H9 (cell line): Measurements from ENCODE around the gene KCNN3. TPM values are rescaled to one million over a fixed set of nuclear protein-coding genes. Genes with fewer than 3 reads are reported as not detected.

Source experiments
- DNase-seq: peaks from one replicate; pipeline ENCODE4 v3.0.0-alpha.2; 2017
- H2AFZ ChIP-seq: one replicate; pipeline ENCODE4 v1.6.1; 2013; ENCODE audit warnings: mild to moderate bottlenecking, low read length, control low read depth, moderate library complexity
- H2AK5ac ChIP-seq: 2 replicates; pipeline ENCODE4 v1.6.1; 2013; ENCODE audit warnings: low read length, control low read depth, mixed read lengths; ENCODE audit not compliant: insufficient read length
- H2BK120ac ChIP-seq: one replicate; pipeline ENCODE4 v1.6.1; 2013; ENCODE audit warnings: low read depth, mild to moderate bottlenecking, low read length, control low read depth, inconsistent platforms; ENCODE audit not compliant: poor library complexity, severe bottlenecking
- H2BK12ac ChIP-seq: 2 replicates; pipeline ENCODE4 v1.6.1; 2013; ENCODE audit warnings: low read length, control low read depth, mixed read lengths, low read depth; ENCODE audit not compliant: insufficient read length
- H2BK15ac ChIP-seq: 2 replicates; pipeline ENCODE4 v1.6.1; 2013; ENCODE audit warnings: low read depth, low read length, control low read depth
- H2BK20ac ChIP-seq: one replicate; pipeline ENCODE4 v1.6.1; 2013; ENCODE audit warnings: low read depth, mild to moderate bottlenecking, low read length, control low read depth, inconsistent platforms; ENCODE audit not compliant: poor library complexity, severe bottlenecking
- H2BK5ac ChIP-seq: 2 replicates; pipeline ENCODE4 v1.6.1; 2013; ENCODE audit warnings: low read length, control low read depth, mixed read lengths; ENCODE audit not compliant: insufficient read length
- H3K14ac ChIP-seq: 2 replicates; pipeline ENCODE4 v1.6.1; 2013; ENCODE audit warnings: low read length, control low read depth; ENCODE audit not compliant: insufficient read depth
- H3K18ac ChIP-seq: 2 replicates; pipeline ENCODE4 v1.6.1; 2013; ENCODE audit warnings: low read depth, mild to moderate bottlenecking, mixed read lengths, low read length, control low read depth; ENCODE audit not compliant: insufficient read length
- H3K23ac ChIP-seq: 2 replicates; pipeline ENCODE4 v1.6.1; 2013; ENCODE audit warnings: low read length, control low read depth, mixed read lengths, low read depth; ENCODE audit not compliant: insufficient read length
- H3K23me2 ChIP-seq: 2 replicates; pipeline ENCODE4 v1.6.1; 2013; ENCODE audit warnings: low read depth, mild to moderate bottlenecking, mixed read lengths, low read length, control low read depth; ENCODE audit not compliant: insufficient read length, poor library complexity, severe bottlenecking
- H3K27ac ChIP-seq: 2 replicates; pipeline ENCODE4 v1.5.1; 2013; ENCODE audit warnings: low read length, control low read depth, mixed read lengths, low read depth; ENCODE audit not compliant: insufficient read length
- H3K27me3 ChIP-seq: 2 replicates; pipeline ENCODE4 v1.6.1; 2013; ENCODE audit warnings: low read length, control low read depth, inconsistent platforms; ENCODE audit not compliant: insufficient read depth
- H3K4ac ChIP-seq: 2 replicates; pipeline ENCODE4 v1.6.1; 2013; ENCODE audit warnings: low read depth, mild to moderate bottlenecking, control low read depth, inconsistent platforms, low read length, moderate library complexity
- H3K4me1 ChIP-seq: 2 replicates; pipeline ENCODE4 v1.6.1; 2013; ENCODE audit warnings: low read length, control low read depth, inconsistent platforms; ENCODE audit not compliant: insufficient read depth
- H3K4me2 ChIP-seq: 2 replicates; pipeline ENCODE4 v1.6.1; 2013; ENCODE audit warnings: low read length, control low read depth, mixed read lengths; ENCODE audit not compliant: insufficient read length, insufficient read depth
- H3K56ac ChIP-seq: 2 replicates; pipeline ENCODE4 v1.6.1; 2013; ENCODE audit warnings: low read depth, mild to moderate bottlenecking, mixed read lengths, low read length, control low read depth; ENCODE audit not compliant: insufficient read length
- H3K79me1 ChIP-seq: 2 replicates; pipeline ENCODE4 v1.6.1; 2013; ENCODE audit warnings: low read depth, mild to moderate bottlenecking, moderate library complexity, low read length, control low read depth, inconsistent platforms; ENCODE audit not compliant: insufficient read depth, poor library complexity, severe bottlenecking
- H3K79me2 ChIP-seq: 2 replicates; pipeline ENCODE4 v1.6.1; 2013; ENCODE audit warnings: low read length, control low read depth, inconsistent platforms; ENCODE audit not compliant: insufficient read depth
- H3K9ac ChIP-seq: 2 replicates; pipeline ENCODE4 v1.6.1; 2013; ENCODE audit warnings: low read length, control low read depth, mixed read lengths; ENCODE audit not compliant: insufficient read length; ENCODE audit errors: extremely low read depth
- H3K9me3 ChIP-seq: one replicate; pipeline ENCODE4 v1.6.1; 2013; ENCODE audit warnings: low read depth, low read length, inconsistent platforms; ENCODE audit not compliant: control insufficient read depth
- H3T11ph ChIP-seq: one replicate; pipeline ENCODE4 v1.6.1; 2013; ENCODE audit warnings: mild to moderate bottlenecking, low read length, control low read depth, inconsistent platforms
- H4K20me1 ChIP-seq: one replicate; pipeline ENCODE4 v1.6.1; 2013; ENCODE audit not compliant: control insufficient read depth, insufficient read length, insufficient read depth
- H4K5ac ChIP-seq: 2 replicates; pipeline ENCODE4 v1.6.1; 2013; ENCODE audit warnings: low read depth, mild to moderate bottlenecking, mixed read lengths, low read length, control low read depth; ENCODE audit not compliant: insufficient read length
- H4K8ac ChIP-seq: replicated peaks from 2 replicates; pipeline ENCODE4 v1.6.1; 2013; ENCODE audit warnings: low read length, control low read depth, mixed read lengths, low read depth; ENCODE audit not compliant: insufficient read length
- H4K91ac ChIP-seq: 2 replicates; pipeline ENCODE4 v1.6.1; 2013; ENCODE audit warnings: low read depth, mild to moderate bottlenecking, moderate library complexity, mixed read lengths, low read length, control low read depth; ENCODE audit not compliant: insufficient read length
- H3K27ac Mint-ChIP-seq, 3 experiments: 2 replicates in 2 of 3; 3 replicates in 1 of 3; pipeline ENCODE4 v1.8.0; 2020 to 2021; ENCODE audit warnings: mixed read lengths in 3 of 3, mild to moderate bottlenecking in 1 of 3, moderate library complexity in 1 of 3
- H3K27me3 Mint-ChIP-seq: 2 replicates; pipeline ENCODE4 v1.8.0; 2021; ENCODE audit warnings: low read depth, mild to moderate bottlenecking, moderate library complexity, mixed read lengths
- H3K36me3 Mint-ChIP-seq, 3 experiments: 2 replicates in 2 of 3; 3 replicates in 1 of 3; pipeline ENCODE4 v1.8.0; 2020 to 2021; ENCODE audit warnings: low read depth in 3 of 3, mixed read lengths in 3 of 3; ENCODE audit not compliant: insufficient read depth in 1 of 3
- H3K4me1 Mint-ChIP-seq, 2 experiments: 2 replicates each; pipeline ENCODE4 v1.8.0; 2020; ENCODE audit warnings: mixed read lengths in 2 of 2
- H3K4me3 Mint-ChIP-seq, 2 experiments: 2 replicates in 1 of 2; 3 replicates in 1 of 2; pipeline ENCODE4 v1.8.0; 2020 to 2021; ENCODE audit warnings: mild to moderate bottlenecking in 2 of 2, mixed read lengths in 2 of 2, moderate library complexity in 1 of 2
- H3K9me3 Mint-ChIP-seq, 2 experiments: 2 replicates in 1 of 2; 3 replicates in 1 of 2; pipeline ENCODE4 v1.8.0; 2020; ENCODE audit warnings: mild to moderate bottlenecking in 2 of 2, mixed read lengths in 2 of 2, moderate library complexity in 1 of 2
- CTCF ChIP-seq: fragments of 200-600 bp; sonication (generic); conservative IDR thresholded peaks from 3 replicates; pipeline ENCODE4 v1.8.0; 2021; ENCODE audit warnings: antibody characterized with exemption, mild to moderate bottlenecking
- WGBS: extraction: QIAGEN DNeasy Blood & Tissue Kit; methylation state at CpG from one replicate; pipeline ENCODE4 v1.1.7; 2013; ENCODE audit warnings: missing lambda C conversion rate, low lambda C conversion rate, mixed read lengths; ENCODE audit not compliant: insufficient read length; ENCODE audit errors: extremely low coverage; 5-methylcytosine and 5-hydroxymethylcytosine counted together
- total RNA-seq: library from RNA; stranded (reverse); gene quantifications from 2 replicates; pipeline ENCODE4 v1.2.1, GENCODE V29; 2021

KCNN3 gene
- total RNA-seq, 1 experiment from 2014 or later = 0.83 TPM

DNA sequence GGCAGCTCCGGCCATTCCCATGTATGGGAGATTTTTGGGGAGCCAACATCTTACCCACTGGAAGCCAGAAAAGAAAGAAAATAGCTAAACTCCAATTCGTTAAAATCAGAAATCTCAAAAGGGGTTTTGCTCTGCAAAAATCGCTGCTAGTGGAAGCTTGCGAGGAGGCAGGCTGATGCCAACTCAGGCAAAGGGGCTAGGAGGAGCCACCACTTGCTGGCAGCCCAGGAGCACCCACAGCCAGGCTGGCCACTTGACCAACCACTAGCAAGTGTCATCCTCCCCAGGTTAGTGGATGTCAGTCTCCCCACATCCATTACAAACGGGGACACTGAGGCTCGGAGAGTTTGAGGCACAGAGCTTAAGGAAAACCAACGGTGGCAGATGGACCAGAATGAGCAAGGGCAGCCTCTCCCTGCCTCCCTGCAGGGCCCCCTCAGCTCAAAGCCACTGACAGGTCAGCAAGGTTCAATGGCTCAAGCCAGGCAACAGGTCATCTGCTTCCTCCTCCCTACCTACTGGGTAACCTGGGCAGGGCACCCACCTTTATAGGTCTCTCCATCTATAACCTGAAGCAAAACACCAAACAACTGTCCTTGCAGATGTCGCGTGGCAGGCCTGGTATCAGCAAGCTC lies 10.8 kb downstream of the KCNN3 start:
- Histone ChIP-seq H2BK15ac (no peak overlapping the region), H3K23me2 (peaks cover 3% of the 10 kb centered on the region), H2BK12ac (no peak overlapping the region), H3K18ac (no peak overlapping the region), H2BK20ac (no peak overlapping the region), H3K79me1 (no peaks in the 10 kb centered on the region), H3K9ac (no peak overlapping the region), H3K14ac (no peak overlapping the region; the same call in 1 of the 2 replicates), H4K20me1 (no peaks in the 10 kb centered on the region), H3K79me2 (no peaks in the 10 kb centered on the region; the same call in 1 of the 2 replicates), H2BK120ac (no peak overlapping the region), H4K5ac (no peak overlapping the region), H3K4me2 (no peak overlapping the region), H2BK5ac (no peak overlapping the region), H3K27me3 (no peaks in the 10 kb centered on the region), H3K27ac (no peak overlapping the region), H3K4ac (no peak overlapping the region), H3K9me3 (no peaks in the 10 kb centered on the region), H4K91ac (no peak overlapping the region), H3K23ac (no peak overlapping the region), H3T11ph (no peak overlapping the region), H2AFZ (no peak overlapping the region), H4K8ac (no peak overlapping the region), H3K4me1 (peaks cover 3% of the 10 kb centered on the region; the same call in 1 of the 2 replicates), H3K56ac (no peak overlapping the region), H2AK5ac (no peak overlapping the region)
- Mint-ChIP-seq H3K27me3 (no peaks in the 10 kb centered on the region), H3K36me3 (no peaks in the 10 kb centered on the region), H3K4me3 (no peak overlapping the region), H3K4me1 (peaks cover 31 to 32% of the 10 kb centered on the region in 2 experiments), H3K9me3 (no peaks in the 10 kb centered on the region), H3K27ac (no peak overlapping the region)
- no peak for DNase-seq
- WGBS = no CpG with 5 or more reads among the region's 9 CpGs
- TF ChIP-seq CTCF = no peak
